LNCAP (cell line): ENCODE data around the gene KHK.

Source experiments
- CTCF ChIP-seq: fragments of 450-650 bp; IDR thresholded peaks from 2 replicates; pipeline ENCODE4 v1.5.1; 2017; ENCODE audit warnings: mild to moderate bottlenecking

KHK gene

GRCh38 chr2:27097341-27097740, 10.8 kb downstream of the KHK start:
- TF ChIP-seq CTCF: no peak

GRCh38 chr2:27099334-27099955, 12.9 kb downstream of the KHK start:
- no peak for TF ChIP-seq CTCF

GRCh38 chr2:27100036-27100435, 13.5 kb downstream of the KHK start:
- TF ChIP-seq CTCF: no peak

GRCh38 chr2:27102329-27102728, 15.8 kb downstream of the KHK start:
- no peak for TF ChIP-seq CTCF

- TF ChIP-seq CTCF: no peak
These were observed 19.4 kb downstream of the KHK start for GRCh38 chr2:27105981-27106380.

- TF ChIP-seq CTCF: no peak
These were observed 21.6 kb downstream of the KHK start for GRCh38 chr2:27108221-27108620.

- TF ChIP-seq CTCF: no peak
These were observed 22.5 kb downstream of the KHK start for GRCh38 chr2:27109083-27109482.

- TF ChIP-seq CTCF: no peak
These were observed 28.9 kb downstream of the KHK start for GRCh38 chr2:27115519-27115918.
